ENCODE results near the gene MYOC.

GRCh38 chr1:171616586-171616985, 35.9 kb downstream of the MYOC start:
- TF ChIP-seq EP300 (IDR thresholded peaks at IDR 0.05) (no peak), POLR2A (IDR thresholded peaks at IDR 0.05; ENCODE audit: low read depth) (no peak), CTCF (IDR thresholded peaks at IDR 0.05) (no peak)

Data from esophagus muscularis mucosa (tissue), 4 donors.